HEK293T (cell line): Measurements from ENCODE around the gene NUP160.
A peak's percentile ranks its signal among the peaks of the same experiment; 100 is the strongest.
"Not testable (repeated sequence)": the region's sequence is repeated elsewhere in the genome, so short reads cannot be mapped to it uniquely, and the experiment has no call there.

Source experiments
- CTCF ChIA-PET: fragments of 350-600 bp; formaldehyde crosslinking; extraction: SDS; loops from one replicate; lab custom pipeline; 2021; ENCODE audit warnings: antibody characterized with exemption, inconsistent platforms; lab: Yijun Ruan, JAX
- POLR2A ChIA-PET: fragments of 350-600 bp; formaldehyde crosslinking; extraction: SDS; loops from one replicate; lab custom pipeline; 2020; ENCODE audit warnings: antibody characterized with exemption, inconsistent platforms; lab: Yijun Ruan, JAX
- DNase-seq: peaks from one replicate; pipeline ENCODE4 v3.0.0; 2012; ENCODE audit warnings: mixed read lengths; ENCODE audit errors: extremely low spot score
- ARNT ChIP-seq: fragments of 450-650 bp; IDR thresholded peaks from 2 replicates; pipeline ENCODE4 v1.6.1; 2017; ENCODE audit warnings: mild to moderate bottlenecking
- BHLHE40 ChIP-seq: fragments of 450-650 bp; IDR thresholded peaks from 2 replicates; pipeline ENCODE4 v1.6.1; 2016; ENCODE audit warnings: mild to moderate bottlenecking, moderate library complexity, borderline replicate concordance
- CTBP1 ChIP-seq: fragments of 450-650 bp; IDR thresholded peaks from 2 replicates; pipeline ENCODE4 v1.6.1; 2016; ENCODE audit warnings: borderline replicate concordance
- ELF4 ChIP-seq: fragments of 450-650 bp; IDR thresholded peaks from 2 replicates; pipeline ENCODE4 v1.6.1; 2017; ENCODE audit warnings: antibody characterized with exemption
- FOXA1 ChIP-seq: fragments of 450-650 bp; IDR thresholded peaks from 2 replicates; pipeline ENCODE4 v1.6.1; 2016; ENCODE audit warnings: mild to moderate bottlenecking
- FOXK2 ChIP-seq: fragments of 450-650 bp; IDR thresholded peaks from 2 replicates; pipeline ENCODE4 v1.6.1; 2016; ENCODE audit warnings: mild to moderate bottlenecking
- FOXM1 ChIP-seq: fragments of 450-650 bp; IDR thresholded peaks from 2 replicates; pipeline ENCODE4 v1.6.1; 2017; ENCODE audit warnings: mild to moderate bottlenecking, borderline replicate concordance
- HDGF ChIP-seq: fragments of 450-650 bp; IDR thresholded peaks from 2 replicates; pipeline ENCODE4 v1.6.1; 2017; ENCODE audit warnings: antibody characterized with exemption, borderline replicate concordance
- L3MBTL2 ChIP-seq: fragments of 450-650 bp; conservative IDR thresholded peaks from 2 replicates; pipeline ENCODE4 v1.6.1; 2016; ENCODE audit warnings: mild to moderate bottlenecking
- LEF1 ChIP-seq: fragments of 450-650 bp; IDR thresholded peaks from 2 replicates; pipeline ENCODE4 v1.6.1; 2017; ENCODE audit warnings: mild to moderate bottlenecking, borderline replicate concordance
- NFRKB ChIP-seq: fragments of 450-650 bp; IDR thresholded peaks from 2 replicates; pipeline ENCODE4 v1.6.1; 2016; ENCODE audit warnings: mild to moderate bottlenecking, moderate library complexity
- SP1 ChIP-seq: fragments of 450-650 bp; IDR thresholded peaks from 2 replicates; pipeline ENCODE4 v1.6.1; 2017
- SUZ12 ChIP-seq: fragments of 450-650 bp; IDR thresholded peaks from 2 replicates; pipeline ENCODE4 v1.6.1; 2016; ENCODE audit warnings: mild to moderate bottlenecking
- TARDBP ChIP-seq: fragments of 450-650 bp; IDR thresholded peaks from 2 replicates; pipeline ENCODE4 v1.6.1; 2016
- ZNF384 ChIP-seq: fragments of 450-650 bp; IDR thresholded peaks from 2 replicates; pipeline ENCODE4 v1.6.1; 2016
- TF ChIP-seq, protein P1 (sequence below): fragments of 450-650 bp; IDR thresholded peaks from 2 replicates; pipeline ENCODE4 v1.6.1; 2016

The NUP160 gene

GRCh38 chr11:47778878-47779483, 69.2 kb downstream of the NUP160 start:
- no peak for DNase-seq
- TF ChIP-seq SUZ12 (no peak), NFRKB (no peak), FOXM1 (no peak), LEF1 (no peak), ELF4 (no peak), ARNT (no peak), HDGF (no peak), BHLHE40 (no peak)
- CTCF ChIA-PET, result no interaction called here
- POLR2A ChIA-PET, result interaction anchor here (0.8 to 2.8 kb wide), 2 partner anchors 10 to 11 kb away, joined by 3 to 10 read pairs; partner anchors contain the start of gene FNBP4

DNA sequence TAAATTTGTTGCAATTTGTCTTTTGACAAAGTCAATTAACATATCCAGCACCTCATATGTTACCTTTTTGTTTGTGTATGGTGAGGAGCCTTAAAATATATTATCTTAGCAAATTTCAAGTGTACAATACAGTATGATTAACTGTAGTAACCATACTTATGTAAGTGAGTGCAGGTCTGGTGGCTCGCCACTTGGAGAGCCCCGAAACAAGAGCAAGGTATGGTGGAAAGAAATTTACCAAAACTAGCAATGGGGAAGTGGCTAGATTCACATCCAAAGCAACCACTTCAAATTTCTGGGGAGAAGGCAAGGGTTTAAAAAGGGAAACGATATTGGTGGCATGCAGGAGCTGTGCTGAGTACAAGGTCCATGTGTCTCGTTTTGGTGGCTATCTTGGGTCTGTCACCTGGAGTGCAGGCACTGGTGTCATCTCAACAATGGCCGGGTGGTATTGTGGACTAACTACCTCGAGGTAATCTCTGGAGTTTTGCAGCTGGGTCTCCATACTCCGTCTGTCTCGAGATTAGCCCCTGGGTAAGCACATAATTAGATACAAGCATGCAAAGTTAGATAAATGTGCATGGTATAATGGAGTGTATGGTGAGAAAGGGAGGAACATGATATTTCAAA, 72.8 kb downstream of the NUP160 start:
- TF ChIP-seq LEF1 (no peak), CTBP1 (no peak)
- ChIA-PET CTCF (no interaction called here), POLR2A (no interaction called here)
- no peak for DNase-seq

DNA sequence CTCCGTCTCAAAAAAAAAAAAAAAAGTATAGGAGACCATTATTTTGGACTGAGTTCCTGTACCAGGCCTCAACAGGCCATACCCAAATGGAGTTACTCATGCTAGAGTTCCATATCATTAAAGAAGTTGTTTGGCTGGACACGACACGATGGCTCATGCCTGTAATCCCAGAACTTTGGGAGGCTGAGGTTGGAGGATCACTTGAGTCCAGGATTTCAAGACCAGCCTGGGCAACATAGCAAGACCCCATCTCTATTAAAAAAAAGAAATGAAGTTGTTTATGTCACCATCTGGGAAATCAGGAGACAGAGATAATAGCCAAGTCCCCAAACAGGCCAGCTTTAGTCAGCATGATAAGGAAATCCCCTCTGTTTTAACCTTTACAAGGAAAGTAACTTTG, 74.3 kb downstream of the NUP160 start:
- no peak for DNase-seq
- POLR2A ChIA-PET, result no interaction called here
- TF ChIP-seq LEF1, result no peak
- TF ChIP-seq NFRKB, result no peak
- TF ChIP-seq FOXK2, result no peak
- no peak for TF ChIP-seq TARDBP
- TF ChIP-seq, protein P1, sequence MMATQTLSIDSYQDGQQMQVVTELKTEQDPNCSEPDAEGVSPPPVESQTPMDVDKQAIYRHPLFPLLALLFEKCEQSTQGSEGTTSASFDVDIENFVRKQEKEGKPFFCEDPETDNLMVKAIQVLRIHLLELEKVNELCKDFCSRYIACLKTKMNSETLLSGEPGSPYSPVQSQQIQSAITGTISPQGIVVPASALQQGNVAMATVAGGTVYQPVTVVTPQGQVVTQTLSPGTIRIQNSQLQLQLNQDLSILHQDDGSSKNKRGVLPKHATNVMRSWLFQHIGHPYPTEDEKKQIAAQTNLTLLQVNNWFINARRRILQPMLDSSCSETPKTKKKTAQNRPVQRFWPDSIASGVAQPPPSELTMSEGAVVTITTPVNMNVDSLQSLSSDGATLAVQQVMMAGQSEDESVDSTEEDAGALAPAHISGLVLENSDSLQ, result no peak
- no peak for TF ChIP-seq ELF4
- TF ChIP-seq ARNT, result no peak
- TF ChIP-seq HDGF, result no peak
- TF ChIP-seq ZNF384, result no peak
- CTCF ChIA-PET, result no interaction called here

DNA sequence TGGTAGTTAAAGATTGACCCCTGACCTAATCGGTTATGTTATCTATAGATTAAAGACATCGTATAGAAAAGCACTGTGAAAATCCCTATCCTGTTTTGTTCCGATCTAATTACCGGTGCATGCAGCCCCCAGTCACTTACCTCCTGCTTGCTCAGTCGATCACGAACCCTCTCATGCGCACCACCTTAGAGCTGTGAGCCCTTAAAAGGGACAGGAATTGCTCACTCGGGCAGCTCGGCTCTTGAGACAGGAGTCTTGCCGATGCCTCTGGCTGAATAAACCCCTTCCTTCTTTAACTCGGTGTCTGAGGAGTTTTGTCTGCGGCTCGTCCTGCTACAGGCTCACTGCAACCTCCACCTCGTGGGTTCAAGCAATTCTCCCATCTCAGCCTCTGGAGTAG, 78.6 kb downstream of the NUP160 start:
- POLR2A ChIA-PET, DNase-seq, CTCF ChIA-PET: not testable (repeated sequence)

DNA sequence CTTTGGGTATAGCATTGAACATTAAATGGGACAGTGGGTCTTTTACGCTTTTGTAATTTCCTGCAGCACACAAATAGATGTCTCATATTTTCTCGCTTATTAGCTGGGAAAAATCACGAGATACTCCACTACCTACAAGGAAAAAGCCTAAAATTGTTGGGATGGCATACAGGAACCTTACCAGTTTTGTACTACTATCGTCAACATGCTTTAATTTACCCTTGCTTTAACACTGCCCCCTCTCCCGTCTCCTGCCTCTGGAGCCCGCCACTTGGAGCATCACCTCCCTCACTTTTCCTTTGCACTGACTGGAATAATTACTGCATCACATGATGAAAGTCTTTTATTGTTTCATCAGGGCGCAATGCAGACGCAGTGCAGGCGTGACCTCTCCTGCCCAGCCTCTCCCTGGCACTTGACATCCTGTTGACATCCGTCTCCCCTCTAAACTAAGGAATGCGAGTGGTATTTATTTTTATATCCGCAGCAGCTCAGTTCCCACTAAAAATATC, 80.0 kb downstream of the NUP160 start:
- CTCF ChIA-PET, result no interaction called here
- 0 out of 2 replicates have a peak, but pooled peaks have one; percentile 35 for TF ChIP-seq ELF4
- no peak for TF ChIP-seq BHLHE40
- TF ChIP-seq CTBP1, result no peak
- TF ChIP-seq HDGF, result no peak
- TF ChIP-seq ARNT, result no peak
- TF ChIP-seq, protein P1, result peak; percentile 60
- TF ChIP-seq FOXK2, result no peak
- no peak for TF ChIP-seq FOXA1
- POLR2A ChIA-PET, result interaction anchor here (0.8 to 2.6 kb wide), 5 partner anchors 10 to 24 kb away, joined by 3 to 10 read pairs (median 4); no protein-coding TSS in a partner anchor
- peak; percentile 58 for DNase-seq

DNA sequence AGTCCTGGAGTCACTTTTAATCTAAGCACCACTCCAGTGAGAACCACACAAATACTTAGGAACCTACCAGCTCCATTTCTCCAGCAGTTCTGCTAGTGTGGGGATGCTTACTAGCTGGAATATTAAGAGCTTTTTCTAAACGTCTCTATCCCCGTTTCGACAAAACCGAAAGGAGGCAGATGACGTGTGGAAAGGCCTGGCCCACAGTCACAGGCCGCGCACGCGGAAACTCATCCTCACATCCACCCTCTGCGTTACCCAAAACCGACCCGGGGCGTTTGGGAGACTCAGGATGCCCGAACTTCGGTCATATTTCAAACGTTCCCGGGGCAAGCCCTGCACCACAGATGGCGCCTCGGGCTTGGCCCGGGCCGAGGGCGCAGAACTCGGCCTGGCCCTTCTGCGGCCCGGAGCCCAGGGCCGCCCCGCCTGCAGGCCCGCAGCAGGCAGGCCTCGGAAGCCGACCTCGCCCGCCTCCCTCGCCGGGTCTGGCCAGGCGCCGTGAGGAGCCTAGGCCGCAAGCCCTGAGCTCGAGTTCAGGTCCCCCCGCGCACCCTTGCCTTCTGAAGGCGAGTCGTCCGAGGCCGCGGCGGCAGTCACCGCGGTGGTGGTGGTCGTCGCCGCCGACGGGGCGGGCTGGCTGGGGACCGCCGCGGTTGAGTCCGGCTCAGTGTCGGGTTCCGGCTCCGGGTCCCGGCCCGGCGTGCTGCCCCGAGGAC, 81.5 kb downstream of the NUP160 start:
- TF ChIP-seq SUZ12, result no peak
- no peak for TF ChIP-seq FOXA1
- TF ChIP-seq L3MBTL2, result no peak; the same call in 1 of the 2 replicates
- TF ChIP-seq, protein P1, result no peak
- DNase-seq, result no peak
- CTCF ChIA-PET, result no interaction called here
- POLR2A ChIA-PET, result interaction anchor here (0.6 to 2.6 kb wide), 4 partner anchors 9 to 340 kb away, joined by 3 to 10 read pairs (median 3); partner anchors contain the start of gene PSMC3

- ChIA-PET POLR2A (no interaction called here), CTCF (no interaction called here)
- TF ChIP-seq FOXK2 (no peak), FOXM1 (no peak), SUZ12 (no peak), HDGF (no peak), FOXA1 (no peak), ARNT (no peak), SP1 (no peak), ZNF384 (no peak), TARDBP (no peak), CTBP1 (no peak), ELF4 (no peak), LEF1 (no peak), BHLHE40 (no peak), NFRKB (no peak), L3MBTL2 (no peak)
- TF ChIP-seq, protein P1, result no peak
- no peak for DNase-seq
These were observed 83.1 kb downstream of the NUP160 start for GRCh38 chr11:47765086-47765485.

DNA sequence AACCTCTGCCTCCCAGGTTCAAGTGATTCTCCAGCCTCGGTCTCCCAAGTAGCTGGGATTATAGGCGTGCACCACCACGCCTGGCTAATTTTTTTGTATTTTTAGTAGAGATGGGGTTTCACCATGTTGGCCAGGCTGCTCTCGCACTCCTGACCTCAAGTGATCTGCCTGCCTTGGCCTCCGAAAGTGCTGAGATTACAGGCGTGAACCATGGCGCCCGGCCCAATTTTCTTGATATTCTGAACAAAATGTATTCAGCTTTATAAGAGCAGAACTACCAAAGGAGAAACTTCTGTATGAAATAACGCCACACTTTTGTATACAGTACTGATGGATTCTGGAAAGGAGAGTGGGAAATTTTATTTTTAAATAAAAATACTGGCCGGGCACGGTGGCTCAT, 88.9 kb downstream of the NUP160 start:
- POLR2A ChIA-PET, result interaction anchor here (0.7 kb wide), 1 partner anchor 248 kb away, joined by 6 read pairs; no protein-coding TSS in a partner anchor
- CTCF ChIA-PET, DNase-seq: not testable (repeated sequence)
